AG04450 (cell line): ENCODE results near the gene PLPP7. TPM values are rescaled to one million over a fixed set of nuclear protein-coding genes. Genes with fewer than 3 reads are reported as not detected.
A peak's percentile ranks its signal among the peaks of the same experiment; 100 is the strongest.

Experiments used
- CTCF ChIA-PET: fragments of 300-600, 350-600 bp; formaldehyde crosslinking; extraction: SDS; loops from one replicate; lab custom pipeline; 2022; ENCODE audit warnings: antibody characterized with exemption, inconsistent platforms; lab: Charles Lee
- POLR2A ChIA-PET: fragments of 350-600 bp; formaldehyde crosslinking; extraction: SDS; loops from one replicate; lab custom pipeline; 2021; ENCODE audit warnings: antibody characterized with exemption, inconsistent platforms; lab: Yijun Ruan, JAX
- DNase-seq: peaks from one replicate; pipeline ENCODE4 v3.0.0-alpha.2; 2011; ENCODE audit warnings: low read depth, low spot score
- H3K27ac ChIP-seq: one replicate; pipeline ENCODE4 v1.5.1; 2012; ENCODE audit warnings: low read depth, low read length, control low read depth
- H3K27me3 ChIP-seq: one replicate; pipeline ENCODE4 v1.6.0; 2012; ENCODE audit warnings: low read length; ENCODE audit not compliant: control insufficient read depth, insufficient read depth
- H3K4me3 ChIP-seq: 2 replicates; pipeline ENCODE4 v1.5.1; 2011; ENCODE audit warnings: mild to moderate bottlenecking, low read depth, low read length, control low read depth
- H3K9me3 ChIP-seq: 2 replicates; pipeline ENCODE4 v1.5.1; 2012; ENCODE audit warnings: low read length; ENCODE audit not compliant: control insufficient read depth, insufficient read depth
- CTCF ChIP-seq: IDR thresholded peaks from 2 replicates; pipeline ENCODE4 v1.5.1; 2011; ENCODE audit warnings: low read depth, low read length, control low read depth, inconsistent platforms
- polyA plus RNA-seq: library from polyadenylated mRNA; depleted of rRNA; stranded (reverse); fragments of >200 nt; gene quantifications from 2 replicates; pipeline ENCODE4 v1.2.3, GENCODE V29; 2011

The PLPP7 gene
- polyA plus RNA-seq, 1 experiment = 0.57 TPM

GRCh38 chr9:131253891-131254491 lies 35.5 kb upstream of the PLPP7 start:
- POLR2A ChIA-PET = interaction anchor here (0.5 kb wide), 1 partner anchor 119 kb away, joined by 3 read pairs; no protein-coding TSS in a partner anchor
- DNase-seq = no peak
- Histone ChIP-seq H3K27ac (no peak overlapping the region), H3K9me3 (no peaks in the 10 kb centered on the region; the same call in 1 of the 2 replicates), H3K27me3 (no peaks in the 10 kb centered on the region), H3K4me3 (no peak overlapping the region)
- no peak for TF ChIP-seq CTCF
- CTCF ChIA-PET = no interaction called here

GRCh38 chr9:131254626-131255025 lies 34.9 kb upstream of the PLPP7 start:
- Histone ChIP-seq H3K27ac (no peak overlapping the region), H3K4me3 (no peak overlapping the region), H3K9me3 (no peaks in the 10 kb centered on the region; the same call in 1 of the 2 replicates), H3K27me3 (no peaks in the 10 kb centered on the region)
- POLR2A ChIA-PET = no interaction called here
- no peak for DNase-seq
- CTCF ChIA-PET = no interaction called here
- TF ChIP-seq CTCF = no peak

GRCh38 chr9:131255676-131256197 lies 33.8 kb upstream of the PLPP7 start:
- Histone ChIP-seq H3K9me3 (no peaks in the 10 kb centered on the region; the same call in 1 of the 2 replicates), H3K27me3 (no peaks in the 10 kb centered on the region), H3K4me3 (no peak overlapping the region), H3K27ac (peak overlapping the region; percentile 82)
- DNase-seq = no peak
- ChIA-PET POLR2A (interaction anchor here (0.7 to 0.9 kb wide), 2 partner anchors 17 to 122 kb away, joined by 3 to 7 read pairs; no protein-coding TSS in a partner anchor), CTCF (interaction anchor here (0.5 to 1.5 kb wide), 2 partner anchors 10 to 62 kb away, joined by 4 read pairs; no protein-coding TSS in a partner anchor)
- TF ChIP-seq CTCF = no peak

GRCh38 chr9:131257266-131258025 lies 32.1 kb upstream of the PLPP7 start:
- DNase-seq = no peak
- no peaks in the 10 kb centered on the region for H3K27me3 ChIP-seq
- H3K27ac ChIP-seq = no peak overlapping the region
- no peaks in the 10 kb centered on the region; the same call in 1 of the 2 replicates for H3K9me3 ChIP-seq
- no peak overlapping the region for H3K4me3 ChIP-seq
- ChIA-PET POLR2A (no interaction called here), CTCF (interaction anchor here (1.5 kb wide), 1 partner anchor 12 kb away, joined by 4 read pairs; no protein-coding TSS in a partner anchor)
- no peak for TF ChIP-seq CTCF
